GM18499 (cell line): Measurements from ENCODE around the gene VNN1.

Experiments used
- ATAC-seq: cut with Tn5 transposase; IDR thresholded peaks from one replicate; pipeline ENCODE4 v1.9.1; 2021; ENCODE audit warnings: moderate number of reproducible peaks; ENCODE audit not compliant: insufficient read depth, unreplicated experiment

The VNN1 gene, protein sequence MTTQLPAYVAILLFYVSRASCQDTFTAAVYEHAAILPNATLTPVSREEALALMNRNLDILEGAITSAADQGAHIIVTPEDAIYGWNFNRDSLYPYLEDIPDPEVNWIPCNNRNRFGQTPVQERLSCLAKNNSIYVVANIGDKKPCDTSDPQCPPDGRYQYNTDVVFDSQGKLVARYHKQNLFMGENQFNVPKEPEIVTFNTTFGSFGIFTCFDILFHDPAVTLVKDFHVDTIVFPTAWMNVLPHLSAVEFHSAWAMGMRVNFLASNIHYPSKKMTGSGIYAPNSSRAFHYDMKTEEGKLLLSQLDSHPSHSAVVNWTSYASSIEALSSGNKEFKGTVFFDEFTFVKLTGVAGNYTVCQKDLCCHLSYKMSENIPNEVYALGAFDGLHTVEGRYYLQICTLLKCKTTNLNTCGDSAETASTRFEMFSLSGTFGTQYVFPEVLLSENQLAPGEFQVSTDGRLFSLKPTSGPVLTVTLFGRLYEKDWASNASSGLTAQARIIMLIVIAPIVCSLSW

DNA sequence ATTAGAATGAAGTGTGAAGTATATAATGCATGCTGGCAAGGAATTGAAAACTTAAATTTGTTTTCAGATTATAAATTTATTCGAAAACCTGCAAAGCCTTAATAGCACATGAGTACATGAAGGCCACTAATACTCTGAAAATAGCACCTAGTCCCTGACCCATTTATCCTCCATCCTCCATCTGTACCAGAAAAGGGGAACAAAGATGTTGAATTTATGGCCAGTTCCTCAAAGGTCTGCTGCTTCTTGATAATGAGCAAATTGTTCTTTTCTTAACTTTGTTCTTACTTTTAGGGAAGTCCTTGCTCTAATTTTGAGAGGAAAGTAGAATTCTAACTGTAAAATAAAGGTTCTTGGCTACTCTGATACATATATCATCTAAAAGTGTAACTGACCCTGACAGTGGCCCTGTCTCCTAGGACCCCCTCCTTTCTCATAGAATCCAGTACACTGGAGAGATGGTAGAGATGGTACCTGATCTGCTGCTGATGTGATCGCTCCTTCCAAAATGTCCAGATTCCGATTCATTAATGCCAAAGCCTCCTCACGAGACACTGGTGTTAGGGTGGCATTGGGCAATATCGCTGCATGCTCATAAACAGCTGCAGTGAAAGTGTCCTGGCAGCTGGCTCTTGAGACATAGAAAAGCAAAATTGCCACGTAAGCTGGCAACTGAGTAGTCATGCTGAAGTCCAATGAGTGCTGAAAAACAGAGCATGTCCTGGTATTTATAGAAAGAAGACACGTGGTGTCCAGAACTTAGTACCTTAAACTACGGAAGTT lies at the start of gene VNN1:
TSS of gene VNN1 (minus strand) at position 704 of the 783 bp plus-strand sequence. CDS start at position 684, 20 bp downstream.
- no peak for ATAC-seq

- ATAC-seq, result peak; percentile 83
These were observed 49.4 kb upstream of the VNN1 start for GRCh38 chr6:132763269-132763668.

DNA sequence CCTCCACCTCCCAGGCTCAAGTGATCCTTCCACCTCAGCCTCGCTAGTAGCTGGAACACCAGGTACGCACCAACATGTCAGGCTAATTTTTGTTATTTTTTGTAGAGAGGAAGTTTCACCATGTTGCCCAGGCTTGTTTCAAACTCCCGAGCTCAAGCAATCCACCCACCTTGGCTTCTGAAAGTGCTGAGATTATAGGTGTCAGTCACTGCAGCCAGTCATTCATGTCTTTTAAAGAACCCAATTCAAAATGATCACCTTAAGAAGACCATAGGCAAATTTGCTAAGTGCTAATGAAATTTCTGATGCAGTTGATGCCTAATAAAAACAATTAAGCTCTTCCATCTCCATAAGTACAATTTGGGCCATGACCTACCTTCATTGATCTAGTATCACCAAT lies 46.4 kb upstream of the VNN1 start:
- no peak for ATAC-seq

DNA sequence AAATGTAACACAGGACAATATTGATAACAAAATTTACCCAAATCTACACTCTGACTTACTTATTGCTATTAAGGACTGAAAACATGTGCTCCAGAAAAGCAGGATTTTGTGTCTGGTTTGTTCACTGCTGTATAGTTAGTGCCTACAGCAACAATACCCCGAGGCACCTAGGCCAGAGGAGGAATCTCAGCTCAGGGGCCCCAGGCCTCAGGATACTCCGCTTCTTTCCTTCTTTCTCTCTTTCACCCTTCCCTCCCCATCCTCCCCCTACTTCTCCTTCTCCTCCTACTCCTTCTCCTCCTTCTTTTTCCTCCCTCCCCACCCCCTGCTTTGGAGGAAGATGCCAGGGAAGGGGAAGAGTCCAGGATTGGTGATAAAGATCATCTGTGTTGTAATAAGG lies 44.8 kb upstream of the VNN1 start:
- no peak for ATAC-seq

DNA sequence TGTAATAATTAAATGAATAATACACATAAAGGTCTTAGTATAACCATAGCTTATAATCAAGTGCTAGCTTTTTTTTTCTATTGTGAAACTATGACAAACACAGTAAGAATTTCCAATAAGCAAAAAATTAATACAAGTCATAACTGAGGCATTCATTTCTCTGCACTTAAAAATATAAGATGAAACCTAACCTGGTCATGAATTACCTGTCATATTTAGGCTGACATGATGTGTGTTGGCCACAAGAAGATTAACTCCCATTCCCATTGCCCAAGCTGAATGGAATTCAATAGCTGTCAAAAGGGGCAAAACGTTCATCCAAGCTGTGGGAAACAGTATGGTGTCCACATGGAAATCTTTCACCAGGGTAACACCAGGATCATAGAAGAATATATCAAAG lies 38.4 kb upstream of the VNN1 start:
- ATAC-seq, result no peak

DNA sequence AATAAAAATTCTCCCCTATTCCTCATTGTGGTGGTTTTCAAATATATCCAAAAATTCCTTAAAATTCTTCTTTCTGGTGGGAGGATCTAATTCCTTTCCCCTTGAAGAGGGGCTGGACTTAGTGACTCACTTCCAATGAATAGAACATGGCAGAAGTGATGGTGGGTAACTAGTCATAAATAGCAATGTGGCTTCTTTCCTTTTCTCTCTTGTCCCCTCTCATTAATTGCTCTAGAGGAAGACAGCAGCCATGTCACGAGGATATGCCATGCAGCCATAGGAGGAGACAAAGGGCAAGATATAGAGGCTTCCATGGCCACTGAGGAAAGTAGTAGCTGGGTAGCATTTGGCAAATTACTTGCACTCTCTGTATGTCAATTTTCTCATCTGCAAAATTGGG lies 38.0 kb upstream of the VNN1 start:
- ATAC-seq, result no peak

DNA sequence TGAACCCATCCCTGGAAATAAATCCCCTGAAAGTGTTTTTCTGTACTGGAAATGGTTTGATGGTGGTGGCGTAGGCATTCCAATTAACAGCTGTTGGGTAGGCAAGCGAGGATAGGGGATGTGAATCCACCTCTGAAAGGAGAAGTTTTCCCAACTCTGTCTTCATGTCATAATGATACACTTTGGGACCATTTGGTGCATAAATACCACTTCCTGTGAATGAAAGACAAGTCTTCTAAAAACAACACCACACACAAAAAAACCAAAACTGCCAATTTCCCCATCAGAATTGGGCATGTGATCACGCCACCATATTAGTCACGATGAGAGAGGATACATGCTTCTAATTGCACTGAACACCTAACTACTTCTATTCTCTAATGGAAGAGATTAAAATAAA lies 37.5 kb upstream of the VNN1 start:
- no peak for ATAC-seq

- ATAC-seq, result peak; percentile 77
These were observed 36.8 kb upstream of the VNN1 start for GRCh38 chr6:132750455-132751248.

- ATAC-seq, result no peak
These were observed 35.3 kb upstream of the VNN1 start for GRCh38 chr6:132749111-132749510.

GRCh38 chr6:132748446-132748845 lies 34.6 kb upstream of the VNN1 start:
- no peak for ATAC-seq

- no peak for ATAC-seq
These were observed 32.2 kb upstream of the VNN1 start for GRCh38 chr6:132746048-132746447.

DNA sequence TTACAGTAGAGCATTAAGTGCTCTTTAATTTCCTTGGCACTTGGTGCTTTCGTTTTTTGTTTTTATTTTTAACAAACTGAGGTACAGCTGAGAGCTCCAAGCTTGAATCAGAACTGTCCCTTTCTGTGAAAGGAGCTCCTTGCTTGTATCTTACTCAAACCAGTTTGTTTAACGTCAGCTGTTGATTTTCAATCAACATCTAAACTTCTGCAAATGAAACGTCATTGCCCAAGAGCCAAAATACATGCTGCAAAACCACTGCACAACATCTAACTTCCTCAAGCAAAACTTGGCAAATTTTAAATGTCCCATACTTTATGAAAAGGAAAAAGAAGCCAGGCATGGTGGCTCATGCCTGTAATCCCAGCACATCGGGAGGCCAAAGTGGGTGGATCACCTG lies 28.6 kb upstream of the VNN1 start:
- no peak for ATAC-seq

GRCh38 chr6:132741281-132741680 lies 27.4 kb upstream of the VNN1 start:
- ATAC-seq, result no peak

DNA sequence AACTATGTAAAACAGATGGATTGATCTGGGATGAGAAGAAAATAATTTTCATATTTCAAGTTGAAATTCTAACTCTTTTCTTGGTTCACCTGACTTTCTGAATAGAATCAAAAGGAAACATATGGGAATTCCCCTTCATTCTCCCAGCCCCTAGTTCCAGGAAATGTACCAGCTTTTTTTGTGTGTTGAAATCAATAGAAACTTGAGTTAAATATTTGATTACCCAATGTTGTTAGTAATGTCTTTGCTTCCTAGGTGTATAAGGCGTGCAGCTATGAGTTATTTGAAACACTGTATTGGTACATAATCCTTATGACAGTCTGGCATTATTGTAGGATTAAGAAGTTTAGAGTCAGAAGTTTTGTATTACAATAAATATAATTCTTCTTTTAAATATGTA lies 22.4 kb upstream of the VNN1 start:
- no peak for ATAC-seq

- no peak for ATAC-seq
These were observed 20.9 kb upstream of the VNN1 start for GRCh38 chr6:132734694-132735236.

GRCh38 chr6:132733814-132734213 lies 20.0 kb upstream of the VNN1 start:
- no peak for ATAC-seq

DNA sequence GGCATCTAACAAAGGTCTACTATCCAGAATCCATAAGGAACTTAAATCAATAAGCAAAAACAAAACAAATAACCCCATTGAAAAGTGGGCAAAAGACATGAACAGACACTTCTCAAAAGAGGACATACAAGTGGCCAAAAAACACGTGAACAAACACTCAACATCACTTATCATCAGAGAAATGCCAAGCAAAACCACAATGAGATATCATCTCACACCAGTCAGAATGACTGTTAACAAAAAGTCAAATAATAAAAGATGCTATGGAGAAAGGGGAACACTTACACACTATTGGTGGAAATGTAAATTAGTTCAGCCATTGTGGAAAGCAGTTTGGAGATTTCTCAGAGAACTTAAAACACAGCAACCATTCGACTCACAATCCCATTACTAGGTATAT lies 19.4 kb upstream of the VNN1 start:
- ATAC-seq, result no peak

- no peak for ATAC-seq
These were observed 17.2 kb upstream of the VNN1 start for GRCh38 chr6:132731086-132731485.

- ATAC-seq, result no peak
These were observed 16.7 kb upstream of the VNN1 start for GRCh38 chr6:132730560-132730959.

GRCh38 chr6:132728616-132729015 lies 14.8 kb upstream of the VNN1 start:
- ATAC-seq, result no peak
